CD4-positive, CD25-positive, alpha-beta regulatory T cell (primary cell): ENCODE data around the gene SLC33A1. TPM values are rescaled to one million over a fixed set of nuclear protein-coding genes. Genes with fewer than 3 reads are reported as not detected.

ENCODE experiments used
- ATAC-seq, 2 donors: fragments of 150-1000 bp; cut with Tn5 transposase; one replicate each; pipeline ENCODE4 v1.10.0; 2021; ENCODE audit warnings: low read depth in 2 of 2, moderate number of reproducible peaks in 2 of 2, moderate library complexity in 1 of 2
- DNase-seq, 3 donors: peaks; one replicate each; pipeline versions ENCODE4 v3.0.0 to v3.0.0-alpha.2; 2012 to 2022; ENCODE audit warnings: mixed read lengths in 1 of 3
- H3K27ac ChIP-seq: one replicate; pipeline ENCODE4 v1.7.0; 2013; ENCODE audit warnings: mild to moderate bottlenecking, low read length; ENCODE audit not compliant: insufficient read depth, poor library complexity, severe bottlenecking
- H3K27me3 ChIP-seq: one replicate; pipeline ENCODE4 v1.7.0; 2013; ENCODE audit warnings: low read length; ENCODE audit not compliant: control insufficient read depth, insufficient read depth
- H3K36me3 ChIP-seq: one replicate; pipeline ENCODE4 v1.7.0; 2013; ENCODE audit warnings: mild to moderate bottlenecking, low read length, moderate library complexity; ENCODE audit not compliant: control insufficient read depth, insufficient read depth
- H3K4me1 ChIP-seq: 2 replicates; pipeline ENCODE4 v1.7.0; 2013; ENCODE audit warnings: mild to moderate bottlenecking, low read length; ENCODE audit not compliant: insufficient read depth, control insufficient read depth, poor library complexity, severe bottlenecking
- H3K4me3 ChIP-seq: one replicate; pipeline ENCODE4 v1.7.0; 2013; ENCODE audit warnings: low read depth, mild to moderate bottlenecking, low read length, moderate library complexity
- H3K9me3 ChIP-seq, 2 experiments: 1 replicate in 1 of 2; 2 replicates in 1 of 2; pipeline ENCODE4 v1.7.0; 2013; ENCODE audit warnings: low read length in 2 of 2, mild to moderate bottlenecking in 1 of 2, moderate library complexity in 1 of 2; ENCODE audit not compliant: control insufficient read depth in 2 of 2
- H3K27ac Mint-ChIP-seq, 3 donors: one replicate each; pipeline ENCODE4 v1.8.0; 2020 to 2022; ENCODE audit warnings: mild to moderate bottlenecking in 3 of 3, mixed read lengths in 3 of 3, moderate library complexity in 2 of 3
- H3K27me3 Mint-ChIP-seq: one replicate; pipeline ENCODE4 v1.8.0; 2022; ENCODE audit warnings: mild to moderate bottlenecking, mixed read lengths
- H3K36me3 Mint-ChIP-seq: one replicate; pipeline ENCODE4 v1.8.0; 2020; ENCODE audit warnings: mixed read lengths
- H3K4me1 Mint-ChIP-seq, 4 donors: one replicate each; pipeline ENCODE4 v1.8.0; 2020 to 2022; ENCODE audit warnings: mixed read lengths in 4 of 4, mild to moderate bottlenecking in 1 of 4
- H3K4me3 Mint-ChIP-seq, 4 donors: one replicate each; pipeline ENCODE4 v1.8.0; 2020 to 2022; ENCODE audit warnings: mild to moderate bottlenecking in 4 of 4, mixed read lengths in 4 of 4, moderate library complexity in 3 of 4
- H3K9me3 Mint-ChIP-seq, 7 donors: one replicate each; pipeline ENCODE4 v1.8.0; 2020 to 2022; ENCODE audit warnings: mixed read lengths in 7 of 7, mild to moderate bottlenecking in 3 of 7, moderate library complexity in 2 of 7
- polyA plus RNA-seq, 4 donors: library from polyadenylated mRNA; unstranded; fragments of 300-500 nt; fragmentation: Illumina TruSeq; gene quantifications; one replicate each; pipeline ENCODE4 v1.2.3, GENCODE V29; 2021
- total RNA-seq: library from RNA; stranded (reverse); gene quantifications from one replicate; pipeline ENCODE4 v1.2.3, GENCODE V29; 2022

Gene SLC33A1
- total RNA-seq (18.3 TPM), polyA plus RNA-seq (10 to 100 TPM; 16.6 to 20.0 (median 17.8) TPM)

DNA sequence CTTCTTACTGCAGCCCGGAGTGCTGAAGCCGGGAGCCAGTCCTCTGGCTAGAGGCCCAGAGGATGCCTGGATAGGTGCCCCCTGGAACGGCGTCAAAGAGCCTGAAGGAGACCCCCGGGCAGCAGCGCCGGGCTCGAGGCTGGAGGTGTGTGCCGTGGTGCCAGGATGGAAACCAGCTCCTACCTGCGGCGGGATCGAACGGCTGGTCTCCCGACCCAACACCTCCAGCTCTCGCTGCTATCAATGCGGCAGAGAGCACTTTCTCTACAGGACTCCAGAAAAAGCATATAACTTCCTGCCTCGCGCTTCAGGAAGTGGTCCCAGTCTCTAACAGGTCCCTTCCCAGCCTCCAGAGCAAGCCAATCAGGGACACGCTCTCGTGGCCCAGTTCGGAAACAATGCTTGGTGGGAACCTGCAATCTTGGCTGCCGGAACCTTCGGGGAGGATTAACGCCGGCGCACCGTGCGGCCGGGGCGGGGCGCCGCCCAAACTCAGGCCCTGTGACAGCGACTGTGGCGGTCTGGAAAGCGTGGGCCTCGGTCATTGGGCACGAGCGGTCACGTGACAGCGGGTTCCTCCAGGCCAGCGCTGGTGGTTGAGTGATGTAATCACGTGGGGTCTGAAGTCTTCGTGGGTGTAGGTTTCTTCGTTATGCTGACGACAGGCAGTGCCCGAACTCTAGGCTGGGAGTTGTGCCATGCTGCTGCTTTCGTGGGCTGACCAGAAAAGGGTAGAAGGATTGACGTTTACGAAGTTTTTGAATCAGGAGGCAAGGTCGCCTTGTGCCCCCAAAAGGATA lies at the start of gene SLC33A1:
Gene SLC33A1, minus strand, starts transcription at position 287 of the 800 bp plus-strand sequence. CDS start 430 bp downstream, outside the sequence.
- ATAC-seq (peak; percentile 89 to 92), DNase-seq (peak; percentile 99 to 100 (median 99))
- Histone ChIP-seq H3K27me3 (no peaks in the 10 kb centered on the region), H3K4me1 (peaks cover 45% of the 10 kb centered on the region), H3K27ac (peak within 1 kb of the TSS; percentile 94), H3K4me3 (peak within 1 kb of the TSS; percentile 96), H3K36me3 (no peaks in the 10 kb centered on the region), H3K9me3 (no peaks in the 10 kb centered on the region)
- H3K27ac Mint-ChIP-seq = peak within 1 kb of the TSS; percentile 98 to 99 (median 98)
- H3K36me3 Mint-ChIP-seq = peaks cover 8% of the 10 kb centered on the region
- peaks cover 8% of the 10 kb centered on the region for H3K27me3 Mint-ChIP-seq
- peak within 1 kb of the TSS; percentile 91 to 98 (median 95) for H3K4me3 Mint-ChIP-seq
- H3K9me3 Mint-ChIP-seq = peaks cover 0 to 4% (median 0%) of the 10 kb centered on the region in 7 donors
- peaks cover 24 to 48% (median 38%) of the 10 kb centered on the region in 4 donors for H3K4me1 Mint-ChIP-seq

GRCh38 chr3:155895379-155895900 lies 41.2 kb upstream of the SLC33A1 start:
- no peak overlapping the region for H3K27ac ChIP-seq
- no peaks in the 10 kb centered on the region for H3K4me1 ChIP-seq
- H3K4me3 ChIP-seq = no peak overlapping the region
- H3K36me3 ChIP-seq = peaks cover 44% of the 10 kb centered on the region
- ATAC-seq (no peak), DNase-seq (no peak)
- H3K27me3 Mint-ChIP-seq = no peaks in the 10 kb centered on the region
- H3K4me3 Mint-ChIP-seq = no peak overlapping the region
- H3K36me3 Mint-ChIP-seq = peaks cover 39% of the 10 kb centered on the region
- no peak overlapping the region for H3K27ac Mint-ChIP-seq
- no peaks in the 10 kb centered on the region for H3K27me3 ChIP-seq
- H3K4me1 Mint-ChIP-seq = peaks cover 12 to 16% (median 16%) of the 10 kb centered on the region in 4 donors
- H3K9me3 ChIP-seq = no peaks in the 10 kb centered on the region
- no peaks in the 10 kb centered on the region for H3K9me3 Mint-ChIP-seq

DNA sequence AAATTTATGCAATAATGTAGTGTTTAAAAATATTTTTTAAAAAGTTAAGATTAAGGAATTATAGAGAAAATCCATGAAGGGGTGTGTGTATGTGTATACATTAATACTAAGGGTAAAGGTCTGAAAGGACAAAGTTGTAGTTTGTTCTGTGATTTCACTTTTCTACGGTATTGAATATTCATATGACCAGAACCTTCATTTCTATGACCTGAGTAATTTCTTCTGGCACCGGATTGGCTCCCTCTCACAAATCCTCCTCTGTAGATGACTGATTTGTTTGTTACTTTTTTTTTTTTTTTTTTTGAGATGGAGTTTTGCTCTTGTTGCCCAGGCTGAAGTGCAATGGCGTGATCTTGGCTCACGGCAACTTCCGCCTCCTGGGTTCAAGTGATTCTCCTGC lies 37.1 kb upstream of the SLC33A1 start:
- Histone ChIP-seq H3K9me3 (no peaks in the 10 kb centered on the region), H3K27ac (no peak overlapping the region), H3K27me3 (no peaks in the 10 kb centered on the region), H3K4me3 (no peak overlapping the region), H3K4me1 (peaks cover 4% of the 10 kb centered on the region), H3K36me3 (peaks cover 17% of the 10 kb centered on the region)
- no peaks in the 10 kb centered on the region for H3K9me3 Mint-ChIP-seq
- peaks cover 26 to 46% (median 35%) of the 10 kb centered on the region in 4 donors for H3K4me1 Mint-ChIP-seq
- DNase-seq = no peak
- ATAC-seq = no peak
- H3K36me3 Mint-ChIP-seq = peaks cover 17% of the 10 kb centered on the region
- H3K27ac Mint-ChIP-seq = peak overlapping the region in 1 of 3 donors; percentile 9
- no peak overlapping the region for H3K4me3 Mint-ChIP-seq
- H3K27me3 Mint-ChIP-seq = no peaks in the 10 kb centered on the region

GRCh38 chr3:155890671-155891190 lies 36.5 kb upstream of the SLC33A1 start:
- no peak for DNase-seq
- Histone ChIP-seq H3K4me1 (peaks cover 4% of the 10 kb centered on the region), H3K36me3 (peaks cover 17% of the 10 kb centered on the region), H3K4me3 (no peak overlapping the region), H3K9me3 (no peaks in the 10 kb centered on the region), H3K27ac (no peak overlapping the region), H3K27me3 (no peaks in the 10 kb centered on the region)
- Mint-ChIP-seq H3K4me1 (peaks cover 26 to 52% (median 37%) of the 10 kb centered on the region in 4 donors), H3K36me3 (peaks cover 15% of the 10 kb centered on the region), H3K4me3 (no peak overlapping the region), H3K9me3 (no peaks in the 10 kb centered on the region), H3K27me3 (no peaks in the 10 kb centered on the region), H3K27ac (peak overlapping the region in 1 of 3 donors; percentile 9)
- no peak for ATAC-seq

GRCh38 chr3:155889952-155890351 lies 35.7 kb upstream of the SLC33A1 start:
- Histone ChIP-seq H3K27me3 (no peaks in the 10 kb centered on the region), H3K4me3 (no peak overlapping the region), H3K4me1 (peaks cover 4% of the 10 kb centered on the region), H3K36me3 (peaks cover 16% of the 10 kb centered on the region), H3K27ac (no peak overlapping the region), H3K9me3 (no peaks in the 10 kb centered on the region)
- Mint-ChIP-seq H3K9me3 (no peaks in the 10 kb centered on the region), H3K36me3 (peaks cover 10% of the 10 kb centered on the region), H3K27me3 (no peaks in the 10 kb centered on the region), H3K4me3 (no peak overlapping the region), H3K27ac (peak overlapping the region in 1 of 3 donors; percentile 40), H3K4me1 (peaks cover 27 to 55% (median 36%) of the 10 kb centered on the region in 4 donors)
- no peak for DNase-seq
- no peak for ATAC-seq

DNA sequence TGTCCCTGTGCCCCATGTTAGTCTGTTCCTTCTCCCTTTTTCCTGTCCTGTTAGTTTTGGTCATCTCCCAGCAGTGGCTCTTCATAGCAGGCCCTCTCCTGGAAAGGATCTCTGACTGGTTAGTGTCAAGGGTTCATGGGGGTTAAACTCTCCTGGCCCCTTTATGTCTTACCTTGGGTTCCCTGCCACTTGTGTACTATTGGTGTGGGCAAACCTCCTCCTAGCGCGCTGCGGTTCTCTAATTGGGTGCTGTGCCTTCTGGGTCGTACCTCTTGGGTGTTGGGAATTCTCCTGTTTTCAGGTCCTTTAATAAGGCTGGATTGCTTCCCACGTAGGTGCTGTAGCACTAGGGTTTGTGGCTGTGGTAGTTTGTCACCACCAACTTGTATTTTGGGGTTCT lies 35.0 kb upstream of the SLC33A1 start:
- Histone ChIP-seq H3K27ac (no peak overlapping the region), H3K27me3 (no peaks in the 10 kb centered on the region), H3K36me3 (peaks cover 9% of the 10 kb centered on the region), H3K4me1 (peaks cover 4% of the 10 kb centered on the region), H3K9me3 (no peaks in the 10 kb centered on the region), H3K4me3 (no peak overlapping the region)
- peaks cover 29 to 62% (median 40%) of the 10 kb centered on the region in 4 donors for H3K4me1 Mint-ChIP-seq
- peak overlapping the region in 2 of 3 donors; percentile 15 to 52 for H3K27ac Mint-ChIP-seq
- H3K27me3 Mint-ChIP-seq = no peaks in the 10 kb centered on the region
- no peaks in the 10 kb centered on the region for H3K9me3 Mint-ChIP-seq
- peaks cover 4% of the 10 kb centered on the region for H3K36me3 Mint-ChIP-seq
- no peak for DNase-seq
- no peak for ATAC-seq
- H3K4me3 Mint-ChIP-seq = peak overlapping the region in 1 of 4 donors; percentile 48

DNA sequence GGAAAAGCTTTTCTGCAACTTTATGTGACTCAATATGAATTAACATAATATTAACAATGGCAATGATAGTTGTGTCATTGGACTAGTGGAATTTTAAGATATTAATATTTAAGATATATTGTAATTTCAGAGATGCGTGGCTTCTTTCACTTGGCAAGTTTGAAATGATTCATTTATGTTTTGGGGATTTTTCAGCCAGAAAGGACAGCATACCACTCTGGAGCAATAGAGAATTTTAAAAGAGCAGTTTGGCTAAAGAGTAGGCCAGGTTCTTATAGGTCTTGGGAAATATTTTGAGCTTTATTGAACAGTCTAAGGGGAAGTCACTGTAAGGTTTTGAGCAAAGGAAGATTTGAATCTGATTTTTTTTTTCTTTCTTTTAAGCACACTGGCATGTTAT lies 32.7 kb upstream of the SLC33A1 start:
- Histone ChIP-seq H3K9me3 (no peaks in the 10 kb centered on the region), H3K36me3 (no peaks in the 10 kb centered on the region), H3K27me3 (no peaks in the 10 kb centered on the region), H3K4me3 (no peak overlapping the region), H3K27ac (no peak overlapping the region), H3K4me1 (peaks cover 4% of the 10 kb centered on the region)
- no peak for DNase-seq
- Mint-ChIP-seq H3K27ac (peak overlapping the region in 1 of 3 donors; percentile 52), H3K4me1 (peaks cover 29 to 58% (median 46%) of the 10 kb centered on the region in 4 donors), H3K36me3 (no peaks in the 10 kb centered on the region), H3K4me3 (no peak overlapping the region), H3K27me3 (no peaks in the 10 kb centered on the region), H3K9me3 (no peaks in the 10 kb centered on the region)
- ATAC-seq = no peak
